ENCODE data around the gene POLD2.

POLD2 gene

DNA sequence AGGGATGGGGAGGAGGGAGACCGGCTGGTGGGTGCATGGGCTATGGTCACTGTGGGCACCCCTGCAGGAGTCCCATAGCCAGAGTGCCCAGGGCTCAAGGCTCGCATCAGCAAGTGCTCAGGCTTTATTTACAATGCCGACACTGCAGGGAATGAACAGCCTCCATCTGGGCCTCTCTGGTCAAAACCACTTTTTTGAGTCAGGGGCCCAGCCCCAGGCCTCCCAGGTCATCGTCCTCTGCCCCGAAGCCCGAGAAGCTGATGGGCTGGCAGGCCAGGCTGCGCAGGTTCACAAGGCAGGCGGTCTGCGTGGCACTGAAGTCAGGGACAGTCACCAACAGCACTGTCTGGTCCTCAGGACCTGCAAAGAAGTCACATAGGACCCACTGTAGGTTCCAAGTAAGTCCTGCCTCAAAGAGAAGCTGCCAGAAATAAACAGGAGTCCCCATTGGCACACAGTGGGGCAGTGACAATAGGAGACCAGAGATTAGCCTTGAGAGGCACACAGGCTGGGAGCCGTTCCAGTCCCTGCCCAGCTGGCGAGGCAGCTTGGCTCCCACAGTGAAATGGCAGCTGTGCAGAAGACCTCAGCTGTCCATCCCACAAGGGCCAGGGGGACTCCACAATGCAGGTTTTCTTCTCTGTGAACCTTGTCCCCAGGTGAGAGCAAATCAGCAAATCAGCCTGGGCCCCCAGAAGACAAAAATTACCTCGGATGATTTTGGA, 8.6 kb downstream of the POLD2 start:
- no peak for DNase-seq (ENCODE audit: low read depth in 2 of 2)

DNA sequence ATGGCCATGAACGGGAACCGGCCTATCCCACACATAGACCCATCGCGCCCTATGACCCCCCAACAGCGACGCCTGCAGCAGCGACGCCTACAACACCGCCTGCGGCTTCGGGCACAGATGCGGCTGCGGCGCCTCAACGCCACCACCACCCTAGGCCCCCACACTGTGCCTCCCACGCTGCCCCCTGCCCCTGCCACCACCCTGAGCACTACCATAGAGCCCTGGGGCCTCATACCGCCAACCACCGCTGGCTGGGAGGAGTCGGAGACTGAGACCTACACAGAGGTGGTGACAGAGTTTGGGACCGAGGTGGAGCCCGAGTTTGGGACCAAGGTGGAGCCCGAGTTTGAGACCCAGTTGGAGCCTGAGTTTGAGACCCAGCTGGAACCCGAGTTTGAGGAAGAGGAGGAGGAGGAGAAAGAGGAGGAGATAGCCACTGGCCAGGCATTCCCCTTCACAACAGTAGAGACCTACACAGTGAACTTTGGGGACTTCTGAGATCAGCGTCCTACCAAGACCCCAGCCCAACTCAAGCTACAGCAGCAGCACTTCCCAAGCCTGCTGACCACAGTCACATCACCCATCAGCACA, 9.5 kb downstream of the POLD2 start:
- DNase-seq (ENCODE audit: low read depth in 2 of 2): no peak

DNA sequence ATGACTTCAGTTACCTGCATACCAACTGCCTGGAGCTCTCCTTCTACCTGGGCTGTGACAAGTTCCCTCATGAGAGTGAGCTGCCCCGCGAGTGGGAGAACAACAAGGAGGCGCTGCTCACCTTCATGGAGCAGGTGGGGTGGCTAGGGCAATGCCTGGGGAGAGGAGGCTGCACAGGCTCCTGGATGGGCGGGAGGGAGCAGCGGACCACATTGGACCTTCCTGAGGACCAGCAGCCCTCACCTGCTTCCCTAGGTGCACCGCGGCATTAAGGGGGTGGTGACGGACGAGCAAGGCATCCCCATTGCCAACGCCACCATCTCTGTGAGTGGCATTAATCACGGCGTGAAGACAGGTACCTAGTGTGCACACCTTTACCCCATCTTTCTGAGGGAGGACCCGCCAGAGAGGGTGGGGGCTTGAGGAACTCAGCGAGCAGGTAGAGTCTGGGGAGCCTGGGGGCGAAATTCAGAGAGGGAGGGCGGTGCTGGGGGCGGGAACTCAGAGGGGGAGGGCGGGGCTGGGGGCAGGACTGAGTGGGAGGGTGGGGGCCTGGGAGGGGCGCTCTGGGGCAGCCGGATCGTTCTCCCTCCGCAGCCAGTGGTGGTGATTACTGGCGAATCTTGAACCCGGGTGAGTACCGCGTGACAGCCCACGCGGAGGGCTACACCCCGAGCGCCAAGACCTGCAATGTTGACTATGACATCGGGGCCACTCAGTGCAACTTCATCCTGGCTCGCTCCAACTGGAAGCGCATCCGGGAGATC, 10.2 kb downstream of the POLD2 start:
- DNase-seq (ENCODE audit: low read depth in 2 of 2): no peak

DNA sequence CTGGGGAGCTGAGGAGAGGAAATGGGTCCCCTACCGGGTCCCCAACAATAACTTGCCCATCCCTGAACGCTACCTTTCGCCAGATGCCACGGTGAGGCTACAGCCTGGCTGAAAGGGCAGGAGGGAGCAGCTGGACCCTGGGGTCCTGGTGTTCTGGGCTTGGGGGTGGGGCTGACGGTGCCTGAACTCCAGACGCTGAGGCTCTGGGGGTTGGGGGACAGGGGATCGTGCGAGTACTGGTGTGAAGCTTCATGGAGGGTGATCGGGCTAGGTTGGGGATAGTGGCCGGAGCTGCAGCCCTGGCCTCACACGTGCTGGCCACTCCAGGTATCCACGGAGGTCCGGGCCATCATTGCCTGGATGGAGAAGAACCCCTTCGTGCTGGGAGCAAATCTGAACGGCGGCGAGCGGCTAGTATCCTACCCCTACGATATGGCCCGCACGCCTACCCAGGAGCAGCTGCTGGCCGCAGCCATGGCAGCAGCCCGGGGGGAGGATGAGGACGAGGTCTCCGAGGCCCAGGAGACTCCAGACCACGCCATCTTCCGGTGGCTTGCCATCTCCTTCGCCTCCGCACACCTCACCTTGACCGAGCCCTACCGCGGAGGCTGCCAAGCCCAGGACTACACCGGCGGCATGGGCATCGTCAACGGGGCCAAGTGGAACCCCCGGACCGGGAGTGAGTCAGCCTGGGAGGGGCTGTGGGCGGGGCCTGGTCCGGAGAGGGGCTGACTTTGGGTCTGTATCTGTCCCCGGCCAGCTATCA, 10.9 kb downstream of the POLD2 start:
- no peak for DNase-seq (ENCODE audit: low read depth in 2 of 2)

DNA sequence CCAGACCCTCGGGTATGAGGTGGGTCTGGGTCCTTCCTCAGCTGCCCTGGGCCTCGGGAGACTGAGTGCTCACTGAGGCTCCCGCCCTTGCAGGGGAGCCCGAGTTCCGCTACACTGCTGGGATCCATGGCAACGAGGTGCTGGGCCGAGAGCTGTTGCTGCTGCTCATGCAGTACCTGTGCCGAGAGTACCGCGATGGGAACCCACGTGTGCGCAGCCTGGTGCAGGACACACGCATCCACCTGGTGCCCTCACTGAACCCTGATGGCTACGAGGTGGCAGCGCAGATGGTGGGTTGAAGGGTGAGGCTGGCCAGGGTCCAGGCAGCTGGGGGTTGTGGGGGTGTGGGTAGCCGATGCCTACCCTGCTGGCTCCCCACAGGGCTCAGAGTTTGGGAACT, 11.6 kb downstream of the POLD2 start:
- DNase-seq (ENCODE audit: low read depth in 2 of 2): no peak

DNA sequence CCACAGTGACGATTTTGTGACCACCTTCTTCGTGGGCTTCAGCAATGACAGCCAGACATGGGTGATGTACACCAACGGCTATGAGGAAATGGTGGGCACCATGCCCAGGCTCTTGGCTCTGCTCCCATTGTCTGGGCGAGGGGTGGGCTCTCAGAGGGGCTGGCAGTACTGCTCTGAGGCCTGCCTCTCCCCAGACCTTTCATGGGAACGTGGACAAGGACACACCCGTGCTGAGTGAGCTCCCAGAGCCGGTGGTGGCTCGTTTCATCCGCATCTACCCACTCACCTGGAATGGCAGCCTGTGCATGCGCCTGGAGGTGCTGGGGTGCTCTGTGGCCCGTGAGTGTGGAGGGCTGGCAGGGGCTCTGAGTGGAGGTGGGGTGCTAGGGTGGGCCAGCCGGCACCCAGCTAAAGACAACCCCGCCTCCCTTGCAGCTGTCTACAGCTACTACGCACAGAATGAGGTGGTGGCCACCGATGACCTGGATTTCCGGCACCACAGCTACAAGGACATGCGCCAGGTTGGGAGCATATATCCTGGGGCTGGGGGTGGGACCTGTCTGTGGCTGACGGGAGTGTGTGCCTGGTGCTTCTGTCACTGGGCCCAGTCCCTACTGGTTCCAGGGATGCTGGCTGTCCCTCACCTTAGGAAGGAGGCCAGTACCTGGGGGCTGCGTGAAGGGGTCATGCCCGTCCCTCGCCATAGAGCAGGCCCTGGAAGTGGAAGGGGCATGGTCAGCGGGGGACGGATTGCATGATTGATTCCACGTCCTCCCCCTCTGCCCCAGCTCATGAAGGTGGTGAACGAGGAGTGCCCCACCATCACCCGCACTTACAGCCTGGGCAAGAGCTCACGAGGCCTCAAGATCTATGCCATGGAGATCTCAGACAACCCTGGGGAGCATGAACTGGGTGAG, 12.4 kb downstream of the POLD2 start:
- DNase-seq (ENCODE audit: low read depth in 2 of 2): no peak

DNA sequence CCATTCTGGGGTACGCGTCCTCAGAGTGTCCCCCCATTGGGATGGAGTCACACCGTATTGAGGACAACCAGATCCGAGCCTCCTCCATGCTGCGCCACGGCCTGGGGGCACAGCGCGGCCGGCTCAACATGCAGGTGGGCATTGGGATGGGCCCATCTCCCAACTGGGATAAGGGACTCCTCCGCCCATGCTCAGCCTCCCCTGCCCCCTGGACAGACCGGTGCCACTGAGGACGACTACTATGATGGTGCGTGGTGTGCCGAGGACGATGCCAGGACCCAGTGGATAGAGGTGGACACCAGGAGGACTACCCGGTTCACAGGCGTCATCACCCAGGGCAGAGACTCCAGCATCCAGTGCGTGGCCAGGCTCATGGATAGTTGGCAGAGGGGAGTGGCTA, 13.4 kb downstream of the POLD2 start:
- no peak for DNase-seq (ENCODE audit: low read depth in 2 of 2)

DNA sequence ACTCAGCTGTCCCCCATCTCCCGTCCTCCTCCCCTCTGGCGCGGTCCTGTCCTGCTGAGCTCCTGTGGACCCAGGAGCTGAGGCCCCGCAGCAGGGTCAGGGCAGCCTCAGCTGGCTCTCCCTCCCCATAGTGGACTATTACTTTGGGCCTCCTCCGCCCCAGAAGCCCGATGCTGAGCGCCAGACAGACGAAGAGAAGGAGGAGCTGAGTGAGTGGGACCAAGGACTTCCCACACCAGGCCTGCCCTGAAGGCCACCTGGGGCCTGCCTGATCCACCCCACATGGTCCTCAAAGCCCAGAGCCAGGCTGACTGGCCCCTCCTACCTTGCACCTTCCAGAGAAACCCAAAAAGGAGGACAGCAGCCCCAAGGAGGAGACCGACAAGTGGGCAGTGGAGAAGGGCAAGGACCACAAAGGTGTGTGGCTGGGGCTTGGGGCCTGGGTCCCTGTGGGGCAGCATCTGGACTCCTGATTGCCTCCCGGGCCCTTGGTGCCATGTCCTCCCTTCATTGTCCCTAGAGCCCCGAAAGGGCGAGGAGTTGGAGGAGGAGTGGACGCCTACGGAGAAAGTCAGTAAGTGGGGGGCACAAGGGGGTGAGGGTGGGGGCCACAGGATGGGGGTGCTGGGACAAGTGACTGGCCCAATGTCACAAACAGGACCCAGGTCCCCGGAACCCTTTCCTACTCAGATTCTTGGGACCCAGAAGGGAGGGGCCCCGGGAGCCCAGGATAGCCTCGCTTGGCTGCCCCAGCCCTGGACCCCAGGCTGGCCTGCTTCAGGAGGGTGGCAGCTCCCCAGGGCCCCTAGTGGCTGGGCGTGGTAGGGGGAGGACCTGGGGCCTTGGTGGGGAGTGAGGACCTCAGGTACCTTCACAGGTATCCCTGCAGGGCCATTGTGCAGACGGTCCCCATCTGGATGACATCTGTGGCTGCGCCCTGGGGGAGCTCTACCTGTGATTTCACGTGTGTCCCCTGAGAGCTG, 14.3 kb downstream of the POLD2 start:
- no peak for DNase-seq (ENCODE audit: low read depth in 2 of 2)

DNA sequence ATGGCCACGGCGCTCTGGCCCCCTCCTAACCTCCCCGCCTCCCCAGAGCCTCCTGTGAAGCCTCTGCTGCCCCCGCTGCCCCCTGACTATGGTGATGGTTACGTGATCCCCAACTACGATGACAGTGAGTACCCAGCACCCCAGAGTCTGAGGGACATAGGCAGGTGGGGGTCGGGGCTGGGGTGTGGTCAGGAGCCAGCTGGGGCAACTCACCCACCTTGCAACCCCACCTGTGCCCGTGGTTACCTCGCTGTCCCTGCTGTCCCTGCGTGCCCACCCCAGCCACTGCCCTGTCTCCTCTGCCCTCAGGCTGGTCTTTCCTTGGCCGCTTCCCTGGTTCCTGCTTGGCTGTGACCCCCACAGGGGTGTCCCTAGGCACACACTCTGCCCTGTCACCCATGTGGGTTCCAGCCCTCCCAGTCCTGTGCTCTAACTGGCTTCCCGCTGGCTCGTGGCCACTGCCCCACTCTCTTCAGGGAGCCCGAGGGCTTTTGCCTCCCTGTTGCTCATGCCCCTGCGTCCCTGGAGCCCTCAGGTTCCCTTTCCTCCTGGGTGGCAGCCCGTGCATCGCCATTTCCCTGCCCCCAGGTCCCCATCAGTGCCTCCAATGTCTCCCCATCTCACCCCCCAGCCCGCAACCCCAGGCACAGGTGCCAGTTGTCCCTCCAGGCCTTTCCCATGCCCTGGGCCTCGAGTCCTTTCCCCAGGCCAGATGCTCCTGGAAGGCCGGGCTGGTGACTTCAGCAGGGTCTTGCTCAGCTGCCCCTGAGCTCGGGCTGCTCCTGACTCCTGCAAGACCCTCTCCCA, 15.2 kb downstream of the POLD2 start:
- DNase-seq (ENCODE audit: low read depth in 2 of 2): no peak

DNA sequence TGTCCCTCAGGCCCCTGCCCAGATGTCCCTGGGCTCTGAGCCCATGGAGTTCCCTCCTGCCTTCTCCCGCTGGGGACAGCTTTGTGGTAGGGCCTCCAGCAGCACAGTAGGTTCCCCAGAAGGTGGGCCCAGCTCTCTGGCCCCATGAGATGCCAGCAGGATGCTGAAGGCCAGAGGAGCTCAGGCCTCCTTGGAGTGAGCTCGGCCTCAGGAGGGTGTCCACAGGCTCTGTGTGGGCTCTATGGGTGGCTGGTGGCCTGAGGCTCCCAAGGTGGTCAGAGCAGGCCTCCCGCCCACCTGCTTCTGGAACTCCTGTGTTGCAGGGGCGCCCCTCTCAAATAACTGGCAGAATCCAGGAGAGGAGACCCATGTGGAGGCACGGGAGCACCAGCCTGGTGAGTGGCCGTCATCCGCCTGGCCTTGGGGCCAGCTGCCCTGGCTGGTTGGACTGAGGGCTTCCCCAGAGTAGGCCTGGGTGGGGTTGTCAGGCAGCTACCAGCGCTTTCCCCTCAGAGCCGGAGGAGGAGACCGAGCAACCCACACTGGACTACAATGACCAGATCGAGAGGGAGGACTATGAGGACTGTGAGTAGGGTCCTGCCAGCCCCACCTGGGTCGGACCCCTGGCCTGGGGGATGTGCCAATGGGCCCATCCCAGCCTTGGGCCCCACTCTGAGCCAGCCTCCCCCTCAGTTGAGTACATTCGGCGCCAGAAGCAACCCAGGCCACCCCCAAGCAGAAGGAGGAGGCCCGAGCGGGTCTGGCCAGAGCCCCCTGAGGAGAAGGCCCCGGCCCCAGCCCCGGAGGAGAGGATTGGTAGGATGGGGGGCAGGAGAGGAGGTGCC, 16.0 kb downstream of the POLD2 start:
- no peak for DNase-seq (ENCODE audit: low read depth in 2 of 2)

DNA sequence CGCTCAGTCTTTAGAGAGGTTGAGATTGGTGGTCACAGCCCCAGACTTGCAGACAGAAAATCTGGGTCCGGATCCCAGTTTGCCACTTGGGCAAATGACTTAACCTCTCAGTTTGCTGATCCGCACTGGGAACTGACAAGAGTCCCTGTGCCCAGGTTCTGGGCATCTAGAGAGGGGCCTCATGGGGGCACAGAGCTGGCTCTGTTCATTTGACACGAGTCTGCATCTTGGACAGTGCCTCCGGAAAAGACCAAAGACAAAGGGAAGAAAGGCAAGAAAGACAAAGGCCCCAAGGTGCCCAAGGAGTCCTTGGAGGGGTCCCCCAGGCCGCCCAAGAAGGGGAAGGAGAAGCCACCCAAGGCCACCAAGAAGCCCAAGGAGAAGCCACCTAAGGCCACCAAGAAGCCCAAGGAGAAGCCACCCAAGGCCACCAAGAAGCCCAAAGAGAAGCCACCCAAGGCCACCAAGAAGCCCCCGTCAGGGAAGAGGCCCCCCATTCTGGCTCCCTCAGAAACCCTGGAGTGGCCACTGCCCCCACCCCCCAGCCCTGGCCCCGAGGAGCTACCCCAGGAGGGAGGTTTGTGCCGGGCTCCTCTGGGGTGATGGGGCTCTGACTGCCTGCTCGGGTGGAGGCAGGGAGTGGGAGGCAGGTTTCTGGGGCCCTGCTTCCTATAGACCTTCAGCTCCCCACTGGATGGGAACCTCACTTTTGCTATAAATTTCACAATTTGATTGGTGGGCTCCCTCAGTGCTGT, 16.9 kb downstream of the POLD2 start:
- no peak for DNase-seq (ENCODE audit: low read depth in 2 of 2)

DNA sequence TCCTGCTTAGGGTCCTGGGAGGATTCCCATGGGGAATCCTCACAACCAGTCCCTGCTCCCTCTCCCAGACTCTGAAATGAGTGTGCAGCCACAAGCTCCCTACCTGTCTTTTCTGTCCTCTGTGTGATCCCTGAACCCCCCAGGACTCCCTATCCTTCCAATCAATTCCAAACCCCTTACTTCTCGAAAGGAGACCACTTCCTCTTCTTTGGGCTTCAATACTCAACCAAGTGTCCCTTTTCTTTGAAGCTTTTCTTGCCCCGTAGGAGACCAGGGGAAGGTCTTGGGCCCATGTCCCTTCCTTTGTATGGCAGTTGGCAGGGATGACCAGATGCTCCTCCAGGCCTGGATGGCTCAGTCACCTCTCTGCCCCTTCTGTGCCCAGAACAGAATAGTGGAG, 17.5 kb downstream of the POLD2 start:
- no peak for DNase-seq (ENCODE audit: low read depth in 2 of 2)

DNA sequence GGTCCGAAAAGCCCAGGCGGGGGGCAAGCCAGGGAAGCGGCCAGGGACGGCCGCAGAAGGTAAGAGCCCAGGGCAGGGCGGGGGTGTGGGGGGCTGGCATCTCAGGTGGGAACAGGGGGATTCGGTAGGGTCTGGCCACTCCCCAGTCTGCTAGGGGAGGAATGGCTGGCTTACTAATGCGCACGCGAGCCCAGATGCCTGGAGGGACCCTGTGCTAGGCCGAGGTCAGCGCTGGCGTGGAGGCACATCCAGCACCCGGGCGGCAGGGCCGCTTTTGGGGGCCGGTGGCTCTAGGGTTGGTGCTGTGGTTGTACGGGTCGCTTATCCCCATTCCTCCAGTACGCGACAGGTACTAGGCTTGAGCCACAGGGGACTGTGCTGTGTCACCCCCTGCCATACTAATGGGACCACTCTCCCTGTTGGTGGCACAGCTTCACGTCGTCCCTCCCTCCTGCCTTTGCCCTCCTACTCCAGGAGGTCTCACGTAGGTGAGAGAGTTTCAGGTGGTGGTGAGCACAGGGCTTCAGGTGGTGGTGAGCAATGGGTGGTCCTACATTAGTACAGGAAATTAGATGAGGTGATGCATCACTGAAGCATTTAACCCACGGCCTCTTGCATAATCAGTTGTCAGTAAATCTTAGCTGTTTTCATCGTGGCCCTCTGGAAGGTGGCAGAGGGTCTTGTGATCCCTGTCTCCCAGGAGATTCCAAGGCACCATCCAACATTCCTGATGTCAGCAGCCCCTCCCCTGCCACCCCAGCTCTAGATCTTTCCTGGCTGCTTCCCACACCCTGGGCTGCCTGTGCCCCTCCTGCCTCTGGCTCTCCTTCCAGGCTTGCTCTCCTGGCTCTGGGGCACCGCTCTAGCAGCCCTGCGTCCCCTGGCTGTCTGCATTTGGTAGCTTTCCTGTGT, 18.2 kb downstream of the POLD2 start:
- DNase-seq (ENCODE audit: low read depth in 2 of 2): no peak

DNA sequence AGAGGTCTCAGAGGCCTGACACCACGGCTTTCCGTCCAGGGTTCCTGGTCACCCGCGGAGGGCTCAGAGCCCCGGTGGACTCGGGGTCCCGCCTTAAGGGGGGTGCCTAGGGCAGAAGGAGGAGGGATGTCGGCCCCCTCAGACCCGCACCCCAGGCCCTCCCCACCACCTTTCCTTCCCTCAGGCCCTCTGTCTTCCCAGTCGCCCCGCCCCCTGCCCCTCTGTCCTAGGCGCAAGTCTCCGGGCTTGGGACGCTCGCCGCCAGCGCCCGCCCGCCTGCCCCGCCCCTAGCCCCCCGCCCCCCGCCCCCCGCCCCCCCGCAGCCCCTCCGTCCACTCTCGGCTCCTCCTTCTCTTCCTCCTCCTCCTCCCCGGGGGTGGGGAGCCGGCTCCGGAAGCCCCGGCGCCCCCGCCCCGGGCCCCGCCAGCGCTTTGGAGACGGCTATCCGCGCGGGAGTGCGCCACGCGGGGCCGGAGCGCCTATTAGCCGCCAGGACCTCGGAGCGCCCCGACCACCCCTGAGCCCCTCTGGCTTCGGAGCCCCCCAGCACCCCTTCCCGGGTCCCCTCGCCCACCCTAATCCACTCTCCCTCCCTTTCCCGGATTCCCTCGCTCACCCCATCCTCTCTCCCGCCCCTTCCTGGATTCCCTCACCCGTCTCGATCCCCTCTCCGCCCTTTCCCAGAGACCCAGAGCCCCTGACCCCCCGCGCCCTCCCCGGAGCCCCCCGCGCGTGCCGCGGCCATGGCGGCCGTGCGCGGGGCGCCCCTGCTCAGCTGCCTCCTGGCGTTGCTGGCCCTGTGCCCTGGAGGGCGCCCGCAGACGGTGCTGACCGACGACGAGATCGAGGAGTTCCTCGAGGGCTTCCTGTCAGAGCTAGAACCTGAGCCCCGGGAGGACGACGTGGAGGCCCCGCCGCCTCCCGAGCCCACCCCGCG, 19.2 kb downstream of the POLD2 start, which contains the start of gene AEBP1:
AEBP1 (plus strand) TSS at position 423 of the 937 bp plus-strand sequence; CDS start at position 744, 321 bp downstream.
- no peak for DNase-seq (ENCODE audit: low read depth in 2 of 2)

DNA sequence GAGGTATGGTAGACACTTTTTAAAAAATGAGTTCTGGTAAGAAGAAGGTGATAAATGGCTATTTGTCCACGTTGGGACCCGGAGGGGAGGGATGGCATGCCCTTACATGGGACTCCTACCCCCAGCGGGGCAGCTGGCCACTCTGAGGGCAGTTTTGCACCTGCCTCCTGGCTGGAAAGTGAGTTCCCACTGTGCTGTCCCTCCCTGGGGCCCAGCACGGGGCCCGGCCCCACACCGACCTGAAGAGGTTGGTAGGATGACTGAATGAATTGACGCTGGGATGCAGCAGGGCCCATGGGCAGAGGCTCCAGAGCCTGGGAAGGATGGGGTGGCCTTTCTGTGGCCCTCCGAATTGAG, 19.8 kb downstream of the POLD2 start:
- no peak for DNase-seq (ENCODE audit: low read depth in 2 of 2)
